ENCODE results near the gene ARHGAP40. TPM values are rescaled to one million over a fixed set of nuclear protein-coding genes. Genes with fewer than 3 reads are reported as not detected.

ARHGAP40 gene
- total RNA-seq, 1 experiment from 2014 or later = not detected

DNA sequence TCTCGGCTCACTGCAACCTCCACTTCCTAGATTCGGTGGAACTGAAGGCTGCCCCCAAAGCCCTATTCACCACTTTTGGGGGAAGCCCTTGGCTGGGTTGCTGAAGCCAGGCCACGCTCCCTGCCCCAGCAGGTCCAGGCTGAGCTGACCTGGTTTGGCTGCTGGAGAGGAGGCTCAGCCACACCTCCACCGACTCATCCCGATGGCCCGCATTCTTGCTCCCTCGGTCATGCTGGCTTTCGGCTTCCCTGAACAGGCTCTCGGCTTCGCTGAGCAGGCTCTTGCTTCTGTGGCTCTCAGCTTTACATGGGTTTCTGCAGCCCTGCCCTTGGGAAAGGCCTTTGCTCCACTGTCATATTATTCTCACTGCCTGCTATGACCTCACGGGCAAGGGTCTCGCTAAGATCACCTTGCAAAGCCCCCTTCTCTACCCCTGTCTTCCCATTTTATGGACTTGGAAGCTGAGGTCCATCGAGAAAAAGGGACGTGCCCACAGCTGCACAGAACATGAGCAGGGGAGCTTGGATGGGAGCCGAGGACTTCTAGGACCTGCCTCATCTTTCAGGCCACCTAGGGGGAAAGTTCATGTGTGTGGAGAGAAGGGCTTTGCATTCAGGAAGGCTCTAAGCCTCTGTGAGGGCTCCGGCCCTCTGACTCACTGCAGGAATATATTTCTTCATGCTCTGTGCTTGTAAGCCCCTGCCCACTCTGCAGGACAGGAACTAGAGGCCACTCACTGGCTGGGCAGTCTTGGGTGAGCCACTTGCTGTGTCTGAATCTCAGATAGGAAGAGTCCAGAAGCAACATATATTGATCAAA is 15.6 kb downstream of the ARHGAP40 start:
- DNase-seq (ENCODE audit: low read depth) = peak; percentile 13

DNA sequence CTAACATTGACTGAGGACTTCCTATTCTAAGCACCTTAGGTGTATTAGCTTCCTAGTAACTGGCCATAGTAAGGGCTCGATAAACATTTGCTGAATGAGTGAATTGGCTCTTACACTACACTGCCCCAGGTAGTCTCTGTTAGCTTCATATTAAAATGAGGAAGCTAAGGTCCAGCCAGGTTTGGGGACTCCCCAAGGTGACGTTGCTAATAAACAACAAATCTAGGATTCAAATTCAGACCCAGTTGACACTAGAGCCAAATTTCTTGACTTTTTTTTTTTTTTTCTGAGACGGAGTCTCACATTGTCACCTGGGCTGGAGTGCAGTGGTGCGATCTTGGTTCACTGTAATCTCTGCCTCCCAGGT is 16.2 kb downstream of the ARHGAP40 start:
- DNase-seq (ENCODE audit: low read depth) = no peak

DNA sequence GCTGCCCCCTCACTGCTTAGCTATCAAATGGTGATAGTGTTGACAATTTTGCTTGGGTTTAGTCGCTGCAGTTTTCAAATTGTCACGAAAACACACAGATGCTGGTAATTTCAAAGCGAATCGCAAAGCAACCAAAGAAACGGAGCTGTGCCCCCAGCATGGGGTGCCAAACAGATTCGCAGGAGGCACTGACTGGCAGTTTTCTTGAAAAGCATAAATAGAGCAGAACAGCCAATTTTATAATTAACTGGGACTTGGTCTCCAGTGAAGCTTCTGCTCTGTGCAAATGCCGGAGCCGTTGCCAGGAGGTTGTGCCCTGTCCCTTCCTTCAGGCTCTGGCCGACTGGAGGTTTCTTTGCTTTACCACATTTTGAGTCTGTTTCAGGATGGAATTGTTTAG is 18.8 kb downstream of the ARHGAP40 start:
- DNase-seq (ENCODE audit: low read depth) = no peak

DNA sequence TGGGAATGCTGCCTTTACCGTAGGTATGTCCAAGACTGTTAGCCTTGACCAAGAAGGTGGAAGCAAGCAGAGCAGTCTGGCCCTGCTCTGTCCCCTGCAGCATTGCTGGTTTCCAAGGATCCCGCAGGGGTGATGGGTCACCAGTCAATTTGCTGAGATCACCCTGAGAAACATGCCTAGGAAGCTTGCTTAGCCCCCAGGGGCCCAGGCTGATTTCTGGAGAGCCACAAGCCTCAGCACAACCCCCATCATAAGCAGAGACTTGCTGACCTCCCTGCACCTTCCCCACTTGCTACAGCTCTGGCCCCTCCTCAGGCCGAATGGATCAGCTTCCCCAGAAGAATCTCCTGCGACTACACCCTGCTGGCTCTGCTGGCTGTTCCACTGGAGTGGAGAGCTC is 21.5 kb downstream of the ARHGAP40 start:
- DNase-seq (ENCODE audit: low read depth) = no peak

DNA sequence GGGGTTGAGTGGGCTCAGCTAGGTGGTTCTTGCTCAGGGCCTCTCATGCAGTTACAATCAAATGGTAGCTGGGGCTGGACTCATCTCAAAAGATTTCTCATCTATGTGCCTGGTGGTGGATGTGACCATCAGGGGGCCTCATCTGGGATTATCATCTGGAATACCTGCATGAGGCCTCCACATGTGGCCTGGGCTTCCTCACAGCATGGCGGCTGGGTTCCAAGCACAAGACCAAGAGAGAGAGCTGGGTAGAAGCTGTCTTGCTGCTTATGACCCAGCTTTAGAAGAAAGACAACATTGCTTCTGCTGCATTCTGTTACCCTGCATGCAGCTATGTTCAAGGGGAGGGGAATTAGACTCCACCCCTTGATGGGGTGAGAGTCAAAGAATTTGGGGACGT is 22.5 kb downstream of the ARHGAP40 start:
- DNase-seq (ENCODE audit: low read depth) = no peak

DNA sequence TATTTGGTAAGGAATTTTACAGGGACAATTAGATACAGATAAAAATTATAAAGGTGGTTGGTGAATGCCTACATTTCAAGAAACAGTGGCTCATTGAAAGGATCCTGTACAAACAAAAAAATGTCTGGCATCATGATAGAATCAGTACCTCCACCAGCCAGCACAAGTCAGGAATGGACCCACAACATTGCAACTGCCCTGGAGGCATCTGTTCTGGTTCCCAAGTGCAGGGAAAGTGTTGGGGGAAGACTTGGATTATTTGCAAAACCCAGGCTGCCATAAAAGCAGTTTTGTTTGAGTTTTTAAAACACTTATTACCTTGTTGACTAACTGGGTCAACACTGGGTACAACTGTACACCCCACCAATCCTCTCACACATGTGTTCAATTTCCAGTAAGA is 24.3 kb downstream of the ARHGAP40 start:
- DNase-seq (ENCODE audit: low read depth) = no peak

DNA sequence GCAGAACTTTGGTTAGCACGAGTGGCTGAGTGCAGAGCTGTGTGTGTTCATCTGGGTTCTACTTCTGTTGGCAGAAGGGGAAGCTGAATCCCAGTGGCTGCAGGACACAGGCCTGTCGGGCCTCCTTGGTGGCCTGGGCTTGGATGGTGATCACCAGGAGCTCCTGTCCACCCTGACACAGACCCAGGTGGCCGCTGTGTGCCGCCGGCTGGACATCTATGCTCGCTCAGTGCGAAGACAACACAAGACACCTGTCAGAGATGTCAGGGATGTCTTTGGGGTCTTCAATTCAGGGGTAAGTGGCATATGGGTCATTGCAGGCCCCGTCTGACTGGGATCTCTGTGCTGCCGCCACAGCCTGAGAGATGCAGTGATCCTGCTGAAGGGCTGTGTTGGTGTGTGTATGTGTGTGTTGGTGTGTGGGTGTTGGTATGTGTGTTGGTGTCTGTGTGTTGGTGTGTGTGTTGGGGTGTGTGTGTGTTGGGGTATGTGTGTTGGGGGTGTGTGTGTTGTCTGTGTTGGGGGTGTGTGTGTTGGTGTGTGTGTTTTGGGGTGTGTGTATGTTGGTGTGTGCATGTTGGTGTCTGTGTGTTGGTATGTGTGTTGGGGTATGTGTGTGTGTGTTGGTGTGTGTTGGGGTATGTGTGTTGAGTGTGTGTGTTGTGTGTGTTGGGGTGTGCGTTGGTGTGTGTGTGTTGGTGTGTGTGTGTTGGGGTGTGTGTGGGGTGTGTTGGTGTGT is 25.5 kb downstream of the ARHGAP40 start:
- DNase-seq (ENCODE audit: low read depth) = no peak

DNA sequence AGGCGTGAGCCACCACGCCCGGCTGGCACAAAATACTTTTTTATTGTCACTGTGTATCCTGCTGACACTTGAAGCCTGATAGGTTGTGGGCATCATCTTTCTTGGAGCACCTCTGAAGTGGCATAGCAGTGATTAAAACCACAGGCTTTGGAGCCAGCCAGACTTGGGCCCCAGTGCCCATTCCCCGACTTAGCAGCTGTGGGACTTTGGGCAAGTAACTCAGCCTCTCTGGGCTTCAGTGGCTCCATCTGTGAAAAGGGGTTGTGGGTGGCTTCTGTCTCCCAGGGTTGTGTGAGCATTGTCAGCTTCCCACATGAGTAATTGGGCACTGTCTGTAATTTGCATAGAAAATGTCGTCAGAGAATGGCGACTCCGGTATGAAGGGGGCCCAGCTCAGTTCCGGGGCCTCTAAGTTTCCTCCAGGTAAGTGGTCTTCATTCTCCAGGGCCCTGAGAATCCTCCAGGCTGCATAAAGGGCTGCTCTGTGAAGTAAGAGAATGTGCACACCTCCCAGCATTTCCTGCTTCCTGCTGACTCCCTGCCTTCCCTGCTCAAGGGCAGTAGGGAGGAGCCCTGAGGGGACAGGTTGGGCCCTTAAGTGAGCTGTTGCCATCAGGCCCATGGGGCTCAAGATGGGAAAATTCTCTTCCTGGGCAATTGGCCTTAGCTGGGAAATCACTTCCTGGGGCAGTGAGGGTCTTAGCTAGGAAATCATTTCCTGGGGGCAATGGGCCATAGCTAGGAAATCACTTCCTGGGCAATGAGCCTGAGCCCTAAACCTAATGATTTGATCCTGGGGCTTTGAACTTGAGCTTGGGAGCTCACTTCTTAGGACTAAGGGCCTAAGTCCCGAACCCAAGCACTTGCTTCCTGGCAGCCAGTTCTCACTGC is 27.2 kb downstream of the ARHGAP40 start:
- no peak for DNase-seq (ENCODE audit: low read depth)

DNA sequence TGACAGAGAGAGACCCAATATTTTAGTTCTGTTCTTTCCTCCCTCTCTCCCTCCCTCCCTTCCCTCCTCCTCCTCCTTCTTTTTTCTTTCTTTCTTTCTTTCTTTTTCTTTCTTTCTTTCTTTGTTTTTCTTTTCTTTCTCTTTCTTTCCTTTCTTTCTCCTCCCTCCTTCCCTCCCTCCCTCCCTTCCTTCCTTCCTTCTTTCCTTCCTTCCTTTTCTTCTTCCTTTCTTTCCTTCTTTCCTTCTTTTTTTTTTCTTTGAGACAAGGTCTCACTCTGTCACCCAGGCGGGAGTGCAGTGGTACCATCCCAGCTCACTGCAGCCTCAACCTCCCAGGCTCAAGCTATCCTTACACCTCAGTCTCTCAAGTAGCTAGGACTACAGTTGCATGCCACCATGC is 28.4 kb downstream of the ARHGAP40 start:
- DNase-seq (ENCODE audit: low read depth) = no peak

DNA sequence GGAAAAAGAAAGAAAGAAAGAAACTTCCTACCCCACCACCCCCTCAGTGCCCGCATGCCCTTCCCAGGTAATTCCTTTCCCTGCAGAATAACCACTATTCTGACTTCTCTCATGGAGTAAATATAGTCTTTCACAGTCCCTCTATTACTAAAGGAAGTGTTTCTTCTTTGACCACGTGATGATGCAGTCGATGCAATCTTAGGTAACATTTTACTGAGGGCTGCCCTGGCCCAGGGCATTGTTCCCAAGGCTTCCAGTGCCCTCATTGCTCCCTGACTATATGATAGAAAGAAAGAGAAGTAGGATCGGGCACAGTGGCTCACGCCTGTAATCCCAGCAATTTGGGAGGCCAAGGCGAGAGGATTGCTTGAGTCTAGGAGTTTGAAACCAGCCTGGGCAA is 29.1 kb downstream of the ARHGAP40 start:
- no peak for DNase-seq (ENCODE audit: low read depth)

DNA sequence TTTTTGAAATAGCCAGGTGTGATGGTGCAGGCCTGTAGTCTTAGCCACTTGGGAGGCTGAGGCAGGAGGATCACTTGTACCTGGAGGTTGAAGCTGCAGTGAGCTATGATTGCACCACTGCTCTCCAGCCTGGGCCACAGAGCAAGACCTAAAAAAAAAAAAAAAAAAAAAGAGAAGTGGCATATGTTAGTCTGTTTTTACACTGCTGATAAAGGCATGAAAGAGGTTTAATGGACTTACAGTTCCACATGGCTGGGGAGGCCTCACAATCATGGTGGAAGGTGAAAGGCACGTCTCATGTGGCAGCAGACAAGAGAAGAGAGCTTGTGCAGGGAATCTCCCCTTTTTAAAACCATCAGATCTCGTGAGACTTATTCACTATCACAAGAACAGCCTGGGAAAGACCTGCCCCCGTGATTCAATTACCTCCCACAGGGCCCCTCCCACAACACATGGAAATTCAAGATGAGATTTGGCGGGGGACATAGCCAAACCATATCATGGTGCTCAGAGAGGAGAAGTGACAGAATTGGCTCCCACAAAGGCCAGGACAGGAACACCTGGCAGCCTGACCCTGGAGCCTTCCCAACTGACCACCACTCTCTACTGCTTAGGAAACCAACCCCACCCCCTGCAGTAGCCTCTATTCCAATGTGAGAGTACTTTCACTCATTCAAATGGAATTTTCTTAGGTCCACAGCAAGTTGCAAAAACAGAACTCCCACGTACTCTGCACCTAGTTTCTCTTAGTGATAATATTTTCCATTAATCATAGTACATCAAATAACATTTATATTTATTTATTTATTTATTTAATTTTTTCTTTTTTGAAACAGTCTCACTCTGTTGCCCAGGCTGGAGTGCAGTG is 29.8 kb downstream of the ARHGAP40 start:
- DNase-seq (ENCODE audit: low read depth) = no peak

DNA sequence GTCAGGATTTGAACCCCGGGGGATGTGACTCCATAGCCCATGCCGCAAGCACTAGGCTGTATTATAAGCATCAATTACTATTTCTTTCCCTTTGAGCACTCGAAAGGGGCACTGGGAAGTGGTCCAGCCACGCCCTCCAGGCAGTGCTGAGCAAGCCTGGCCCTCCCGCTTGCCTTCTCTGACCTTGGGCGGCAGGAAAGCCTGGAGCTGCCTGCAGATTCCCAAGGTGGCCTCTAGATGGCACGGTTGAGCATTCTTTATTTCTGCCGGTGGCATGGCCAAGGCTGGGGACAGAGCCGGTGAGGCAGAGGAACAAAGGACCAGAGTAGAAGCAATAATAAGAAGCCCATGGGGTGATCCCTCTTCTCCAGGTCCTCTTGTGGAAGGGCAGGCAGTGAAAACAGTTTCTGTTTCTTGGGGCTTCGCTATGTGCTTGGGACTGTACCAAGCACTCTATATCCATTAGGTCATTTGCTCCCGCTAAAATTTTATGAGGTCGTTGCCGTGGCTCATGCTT is 32.0 kb downstream of the ARHGAP40 start:
- DNase-seq (ENCODE audit: low read depth) = peak; percentile 36

DNA sequence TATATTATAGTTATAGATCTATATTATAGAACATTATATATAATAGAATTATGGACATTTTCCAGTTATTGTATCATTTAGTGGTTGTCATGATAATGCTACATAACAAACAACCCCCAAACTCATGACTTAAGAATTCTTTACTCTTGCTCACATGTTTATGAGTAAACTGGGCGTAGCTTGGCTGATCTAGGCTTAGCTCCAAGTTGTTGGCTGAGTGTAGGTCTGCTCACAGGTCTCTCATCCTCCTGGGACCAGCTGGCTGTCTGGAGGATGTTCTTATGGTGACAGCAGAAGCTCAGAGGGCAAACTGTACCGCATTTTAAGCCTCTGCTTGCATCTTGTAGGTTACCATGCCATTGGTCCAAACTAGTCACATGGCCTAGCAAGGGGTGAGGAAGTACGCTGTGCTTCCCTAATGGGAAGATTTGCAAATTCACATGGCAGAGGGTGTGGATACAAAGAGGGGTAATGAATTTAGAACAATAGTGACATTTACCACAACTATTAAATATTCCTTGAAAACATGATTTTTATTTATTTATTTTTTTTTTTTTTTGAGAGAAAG is 34.2 kb downstream of the ARHGAP40 start:
- DNase-seq (ENCODE audit: low read depth) = peak; percentile 38

DNA sequence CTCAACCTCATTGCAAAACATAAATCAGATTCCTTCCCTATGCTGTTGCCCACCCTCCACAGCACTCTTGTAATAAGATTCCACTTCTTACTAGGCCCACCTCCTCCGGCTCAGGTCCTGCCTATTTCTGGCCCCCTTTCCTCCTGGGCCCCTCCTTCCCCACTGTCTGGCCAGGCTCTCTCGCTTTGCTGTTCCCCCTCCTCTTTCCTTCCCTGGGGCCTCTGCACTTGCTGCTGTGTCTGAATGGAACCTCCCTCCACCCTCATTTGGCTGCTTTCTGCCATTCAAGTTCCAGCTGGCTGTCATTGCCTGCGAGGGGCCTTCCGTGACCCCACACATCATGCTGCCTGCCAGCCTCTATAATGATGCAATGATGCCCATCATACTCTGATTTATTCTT is 38.9 kb downstream of the ARHGAP40 start:
- no peak for DNase-seq (ENCODE audit: low read depth)

DNA sequence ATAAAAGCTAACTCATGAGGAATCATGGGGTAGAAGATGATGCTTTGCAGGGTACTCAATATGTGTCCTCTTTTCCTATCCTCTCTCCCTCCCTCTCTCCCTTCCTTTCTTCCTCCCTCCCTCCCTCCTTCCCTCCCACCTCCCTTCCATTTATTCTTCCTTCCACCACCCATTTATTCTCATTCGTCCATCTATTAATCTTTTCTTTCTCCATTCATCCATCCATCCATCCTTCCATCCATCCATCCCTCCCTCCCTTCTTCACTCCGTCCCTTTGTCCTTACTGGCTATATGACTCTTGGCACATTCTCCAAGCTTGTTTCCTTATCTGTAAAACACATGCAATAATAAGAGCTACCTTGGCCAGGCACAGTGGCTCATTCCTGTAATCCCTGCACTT is 40.9 kb downstream of the ARHGAP40 start:
- no peak for DNase-seq (ENCODE audit: low read depth)

DNA sequence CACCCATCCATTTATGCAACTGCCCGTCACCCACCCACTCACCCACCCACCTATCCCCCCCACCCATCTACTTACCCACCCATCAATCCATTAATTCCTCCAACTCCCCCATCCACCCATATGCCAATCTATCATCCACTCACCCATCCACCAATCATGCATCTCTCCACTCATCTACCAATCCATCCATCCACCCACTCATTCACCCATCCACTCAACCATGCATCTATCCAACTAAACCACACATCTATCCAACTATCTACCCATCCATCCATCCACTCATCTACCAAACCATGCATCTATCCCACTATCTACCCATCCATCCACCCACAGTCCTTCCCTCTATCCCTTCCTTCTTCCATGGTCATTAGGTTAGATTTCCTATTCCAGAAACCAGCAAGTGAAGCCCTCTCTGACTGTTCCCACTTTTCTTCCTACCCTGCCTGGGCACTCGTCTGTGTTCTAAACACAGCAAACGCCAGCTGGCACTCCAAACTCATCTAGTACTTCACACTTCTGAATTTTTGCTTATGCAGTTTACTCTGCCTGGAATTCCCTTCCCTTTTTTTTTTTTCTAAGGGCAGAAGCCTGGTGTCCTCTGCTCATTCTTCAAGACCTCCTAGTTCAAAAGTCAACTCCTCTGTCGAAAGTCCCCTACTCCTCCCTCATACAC is 43.1 kb downstream of the ARHGAP40 start:
- DNase-seq (ENCODE audit: low read depth) = no peak

DNA sequence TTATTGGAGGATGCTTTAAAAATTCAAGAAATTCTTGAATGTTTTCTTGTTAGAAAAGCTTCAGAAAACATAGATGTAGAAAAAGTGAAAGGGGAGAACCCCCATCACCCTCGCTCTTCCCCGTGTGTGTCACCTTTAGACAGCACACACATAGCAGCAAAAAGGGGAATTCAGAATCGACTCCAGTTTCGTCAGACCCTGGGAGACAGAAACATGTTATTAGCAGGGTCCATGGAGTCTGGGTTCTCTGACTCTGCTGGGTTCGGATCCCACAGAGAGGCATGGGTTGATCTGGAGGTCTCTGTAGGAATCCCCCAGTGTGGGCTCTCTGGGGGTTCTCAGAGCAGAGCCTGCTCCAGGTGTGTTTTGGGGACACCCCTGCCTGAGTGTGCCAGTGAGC is 43.7 kb downstream of the ARHGAP40 start:
- no peak for DNase-seq (ENCODE audit: low read depth)

DNA sequence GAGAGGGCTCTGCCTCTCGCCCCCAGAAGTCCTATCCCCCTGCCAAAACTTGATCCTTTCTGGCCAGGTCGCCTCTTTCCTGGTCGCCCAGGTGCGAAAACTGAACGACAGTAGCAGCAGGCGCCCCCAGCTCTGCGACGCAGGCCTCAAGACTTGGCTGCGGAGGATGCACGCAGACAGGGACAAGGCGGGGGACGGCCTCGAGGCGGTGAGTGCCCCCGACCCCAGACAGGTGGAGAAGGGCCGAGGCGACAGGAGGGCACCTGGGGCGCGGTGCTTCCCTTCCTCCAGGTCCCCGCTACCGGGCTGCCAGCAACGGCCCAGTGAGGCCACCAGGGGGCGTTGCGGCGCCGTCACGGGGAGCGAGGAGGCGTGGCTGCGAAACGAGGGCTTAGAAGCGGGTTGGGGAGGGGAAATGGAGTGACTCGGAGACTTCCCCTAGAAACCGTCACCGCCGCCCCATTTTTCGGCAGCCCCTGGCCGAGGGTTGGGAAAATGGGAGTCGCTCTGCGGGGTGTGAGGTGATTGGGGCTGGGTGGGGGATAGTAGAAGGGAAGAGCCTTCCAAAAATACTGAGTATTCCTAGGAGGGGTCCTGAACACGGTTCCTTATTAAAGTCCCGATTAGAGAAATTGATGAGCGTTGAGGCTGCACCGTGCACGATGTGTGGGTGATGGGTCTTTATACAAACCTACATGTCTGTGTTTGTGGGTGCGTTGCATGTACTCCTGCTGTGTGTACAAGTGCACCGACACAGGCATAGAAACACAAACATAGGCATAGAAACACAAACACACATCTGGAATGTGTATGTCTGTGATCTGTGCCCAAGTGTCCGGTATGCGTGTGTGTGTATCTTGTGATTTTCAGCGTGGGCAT is 44.6 kb downstream of the ARHGAP40 start:
- peak; percentile 44 for DNase-seq (ENCODE audit: low read depth)
